ACC112 (cell line): ENCODE data around the gene CLSTN1.

Source experiments
- H2AFZ ChIP-seq: fragments of 200-600 bp; sonication (generic); one replicate; pipeline ENCODE4 v1.6.0; 2017; ENCODE audit warnings: antibody characterized with exemption, low read length; ENCODE audit not compliant: unreplicated experiment
- H3K27ac ChIP-seq: fragments of 200-600 bp; sonication (generic); 2 replicates; pipeline ENCODE4 v1.5.1; 2014; ENCODE audit warnings: low read depth, mild to moderate bottlenecking, antibody characterized with exemption, low read length, moderate library complexity
- H3K27me3 ChIP-seq: fragments of 200-600 bp; sonication (generic); 2 replicates; pipeline ENCODE4 v1.6.1; 2014; ENCODE audit warnings: mild to moderate bottlenecking, antibody characterized with exemption, low read length, moderate library complexity, mixed read lengths; ENCODE audit not compliant: insufficient read depth
- H3K36me3 ChIP-seq: fragments of 200-600 bp; sonication (generic); 2 replicates; pipeline ENCODE4 v1.6.1; 2016; ENCODE audit warnings: mild to moderate bottlenecking, antibody characterized with exemption, low read length, moderate library complexity, mixed read lengths; ENCODE audit not compliant: insufficient read depth
- H3K4me1 ChIP-seq: fragments of 200-600 bp; sonication (generic); one replicate; pipeline ENCODE4 v1.6.1; 2016; ENCODE audit warnings: low read length, mixed read lengths; ENCODE audit not compliant: insufficient read depth, unreplicated experiment, control insufficient read depth
- H3K4me3 ChIP-seq: fragments of 200-600 bp; sonication (generic); 2 replicates; pipeline ENCODE4 v1.5.1; 2014; ENCODE audit warnings: mild to moderate bottlenecking, low read depth, low read length
- H3K79me2 ChIP-seq: fragments of 200-600 bp; sonication (generic); one replicate; pipeline ENCODE4 v1.6.0; 2016; ENCODE audit warnings: low read length; ENCODE audit not compliant: control insufficient read depth, unreplicated experiment, insufficient read depth

The CLSTN1 gene

GRCh38 chr1:9710037-9710436 is 113.7 kb downstream of the CLSTN1 start:
- Histone ChIP-seq H3K36me3 (no peaks in the 10 kb centered on the region), H3K79me2 (no peaks in the 10 kb centered on the region), H3K4me3 (no peak overlapping the region), H3K27ac (no peak overlapping the region), H2AFZ (no peak overlapping the region), H3K27me3 (no peaks in the 10 kb centered on the region), H3K4me1 (peaks cover 6% of the 10 kb centered on the region)

GRCh38 chr1:9706178-9706577 is 117.6 kb downstream of the CLSTN1 start:
- peaks cover 7% of the 10 kb centered on the region; the same call in 1 of the 2 replicates for H3K36me3 ChIP-seq
- H3K79me2 ChIP-seq = no peaks in the 10 kb centered on the region
- no peak overlapping the region for H3K4me3 ChIP-seq
- no peak overlapping the region for H2AFZ ChIP-seq
- H3K4me1 ChIP-seq = peaks cover 11% of the 10 kb centered on the region
- H3K27me3 ChIP-seq = no peaks in the 10 kb centered on the region
- H3K27ac ChIP-seq = no peak overlapping the region

- Histone ChIP-seq H3K27ac (peak overlapping the region; percentile 42), H3K4me3 (no peak overlapping the region), H2AFZ (no peak overlapping the region), H3K4me1 (peaks cover 14% of the 10 kb centered on the region), H3K27me3 (no peaks in the 10 kb centered on the region), H3K36me3 (peaks cover 7% of the 10 kb centered on the region; the same call in 1 of the 2 replicates), H3K79me2 (no peaks in the 10 kb centered on the region)
These were observed 118.2 kb downstream of the CLSTN1 start for GRCh38 chr1:9705337-9706093.

GRCh38 chr1:9703681-9704080 is 120.1 kb downstream of the CLSTN1 start:
- Histone ChIP-seq H3K79me2 (no peaks in the 10 kb centered on the region), H3K27ac (no peak overlapping the region), H3K4me3 (no peak overlapping the region), H2AFZ (no peak overlapping the region), H3K36me3 (peaks cover 7% of the 10 kb centered on the region; the same call in 1 of the 2 replicates), H3K27me3 (no peaks in the 10 kb centered on the region), H3K4me1 (peaks cover 19% of the 10 kb centered on the region)

GRCh38 chr1:9703165-9703509 is 120.6 kb downstream of the CLSTN1 start:
- Histone ChIP-seq H3K79me2 (no peaks in the 10 kb centered on the region), H3K4me3 (no peak overlapping the region), H3K4me1 (peaks cover 19% of the 10 kb centered on the region), H3K27me3 (no peaks in the 10 kb centered on the region), H3K36me3 (peaks cover 7% of the 10 kb centered on the region; the same call in 1 of the 2 replicates), H2AFZ (no peak overlapping the region), H3K27ac (no peak overlapping the region)

- Histone ChIP-seq H2AFZ (no peak overlapping the region), H3K4me3 (no peak overlapping the region), H3K79me2 (no peaks in the 10 kb centered on the region), H3K4me1 (peaks cover 19% of the 10 kb centered on the region), H3K27ac (no peak overlapping the region), H3K36me3 (peaks cover 7% of the 10 kb centered on the region; the same call in 1 of the 2 replicates), H3K27me3 (no peaks in the 10 kb centered on the region)
These were observed 122.1 kb downstream of the CLSTN1 start for GRCh38 chr1:9701665-9702064.

- Histone ChIP-seq H3K79me2 (no peaks in the 10 kb centered on the region), H2AFZ (peak overlapping the region; percentile 46), H3K27me3 (no peaks in the 10 kb centered on the region), H3K4me1 (peaks cover 14% of the 10 kb centered on the region), H3K27ac (peak overlapping the region; percentile 59), H3K36me3 (peaks cover 7% of the 10 kb centered on the region; the same call in 1 of the 2 replicates), H3K4me3 (no peak overlapping the region)
These were observed 123.4 kb downstream of the CLSTN1 start for GRCh38 chr1:9700340-9700739.

GRCh38 chr1:9699361-9699760 is 124.4 kb downstream of the CLSTN1 start:
- H3K4me3 ChIP-seq = no peak overlapping the region
- peaks cover 8% of the 10 kb centered on the region for H3K4me1 ChIP-seq
- H3K27me3 ChIP-seq = no peaks in the 10 kb centered on the region
- H2AFZ ChIP-seq = no peak overlapping the region
- H3K27ac ChIP-seq = no peak overlapping the region
- H3K79me2 ChIP-seq = no peaks in the 10 kb centered on the region
- H3K36me3 ChIP-seq = peaks cover 7% of the 10 kb centered on the region; the same call in 1 of the 2 replicates

- Histone ChIP-seq H3K27ac (no peak overlapping the region), H3K79me2 (no peaks in the 10 kb centered on the region), H3K4me3 (no peak overlapping the region), H3K36me3 (no peaks in the 10 kb centered on the region), H2AFZ (no peak overlapping the region), H3K4me1 (peaks cover 8% of the 10 kb centered on the region), H3K27me3 (no peaks in the 10 kb centered on the region)
These were observed 127.0 kb downstream of the CLSTN1 start for GRCh38 chr1:9696793-9697192.

GRCh38 chr1:9691691-9692090 is 132.1 kb downstream of the CLSTN1 start:
- no peak overlapping the region for H3K4me3 ChIP-seq
- H3K79me2 ChIP-seq = no peaks in the 10 kb centered on the region
- H2AFZ ChIP-seq = no peak overlapping the region
- no peak overlapping the region for H3K27ac ChIP-seq
- no peaks in the 10 kb centered on the region for H3K27me3 ChIP-seq
- H3K36me3 ChIP-seq = no peaks in the 10 kb centered on the region
- H3K4me1 ChIP-seq = peaks cover 24% of the 10 kb centered on the region

GRCh38 chr1:9691108-9691445 is 132.7 kb downstream of the CLSTN1 start:
- no peaks in the 10 kb centered on the region for H3K36me3 ChIP-seq
- peaks cover 24% of the 10 kb centered on the region for H3K4me1 ChIP-seq
- H3K79me2 ChIP-seq = no peaks in the 10 kb centered on the region
- H3K27ac ChIP-seq = no peak overlapping the region
- H2AFZ ChIP-seq = no peak overlapping the region
- H3K27me3 ChIP-seq = no peaks in the 10 kb centered on the region
- H3K4me3 ChIP-seq = no peak overlapping the region
